Mesendoderm (in vitro differentiated cells): ENCODE results near the gene ATP4B.

ENCODE experiments used
- DNase-seq: peaks from one replicate; pipeline ENCODE4 v3.0.0; 2013
- H2AK5ac ChIP-seq: 2 replicates; pipeline ENCODE4 v1.6.1; 2013; ENCODE audit warnings: low read length, inconsistent platforms
- H2BK120ac ChIP-seq: 2 replicates; pipeline ENCODE4 v1.6.1; 2013; ENCODE audit warnings: low read depth, mild to moderate bottlenecking, low read length, moderate library complexity, mixed read lengths
- H2BK15ac ChIP-seq: replicated peaks from 2 replicates; pipeline ENCODE4 v1.6.1; 2013; ENCODE audit warnings: low read depth, mild to moderate bottlenecking, moderate library complexity
- H2BK5ac ChIP-seq: 2 replicates; pipeline ENCODE4 v1.6.1; 2013; ENCODE audit warnings: low read length, inconsistent platforms
- H3K18ac ChIP-seq: 2 replicates; pipeline ENCODE4 v1.6.1; 2013; ENCODE audit warnings: mild to moderate bottlenecking, low read length, mixed read lengths
- H3K23ac ChIP-seq: one replicate; pipeline ENCODE4 v1.6.1; 2013; ENCODE audit warnings: low read length
- H3K27ac ChIP-seq: 2 replicates; pipeline ENCODE4 v1.5.1; 2013; ENCODE audit warnings: low read depth, mild to moderate bottlenecking, inconsistent platforms, low read length, moderate library complexity
- H3K27me3 ChIP-seq: 2 replicates; pipeline ENCODE4 v1.6.1; 2013; ENCODE audit warnings: low read length, control low read depth, mild to moderate bottlenecking, inconsistent platforms; ENCODE audit not compliant: insufficient read depth, poor library complexity
- H3K36me3 ChIP-seq: 2 replicates; pipeline ENCODE4 v1.6.1; 2013; ENCODE audit warnings: low read length, inconsistent platforms; ENCODE audit not compliant: control insufficient read depth, insufficient read depth
- H3K4ac ChIP-seq: one replicate; pipeline ENCODE4 v1.6.1; 2013; ENCODE audit warnings: low read depth, mild to moderate bottlenecking, low read length, moderate library complexity
- H3K4me1 ChIP-seq: 2 replicates; pipeline ENCODE4 v1.6.1; 2013; ENCODE audit warnings: low read depth, low read length, inconsistent platforms; ENCODE audit not compliant: control insufficient read depth
- H3K4me2 ChIP-seq: 2 replicates; pipeline ENCODE4 v1.6.1; 2013; ENCODE audit warnings: low read length
- H3K4me3 ChIP-seq: 2 replicates; pipeline ENCODE4 v1.5.1; 2013; ENCODE audit warnings: mild to moderate bottlenecking, low read length
- H3K56ac ChIP-seq: one replicate; pipeline ENCODE4 v1.6.1; 2013; ENCODE audit warnings: low read length
- H3K79me1 ChIP-seq: 2 replicates; pipeline ENCODE4 v1.6.1; 2013; ENCODE audit warnings: low read length, inconsistent platforms
- H3K79me2 ChIP-seq: 2 replicates; pipeline ENCODE4 v1.6.1; 2013; ENCODE audit warnings: mild to moderate bottlenecking, low read length; ENCODE audit not compliant: control insufficient read depth, insufficient read depth
- H3K9ac ChIP-seq: 2 replicates; pipeline ENCODE4 v1.6.1; 2013; ENCODE audit warnings: low read length, inconsistent platforms
- H4K5ac ChIP-seq: one replicate; pipeline ENCODE4 v1.6.1; 2013; ENCODE audit warnings: low read length
- H4K8ac ChIP-seq: one replicate; pipeline ENCODE4 v1.6.1; 2013; ENCODE audit warnings: low read depth, mild to moderate bottlenecking, control low read depth, low read length, moderate library complexity
- WGBS: extraction: QIAGEN DNeasy Blood & Tissue Kit; methylation state at CpG from one replicate; pipeline ENCODE4 v1.1.7; 2013; ENCODE audit warnings: low lambda C conversion rate, missing lambda C conversion rate; ENCODE audit not compliant: insufficient coverage; ENCODE audit errors: extremely low coverage; 5-methylcytosine and 5-hydroxymethylcytosine counted together

ATP4B gene

GRCh38 chr13:113603116-113603710, 54.8 kb downstream of the ATP4B start:
- H2BK5ac ChIP-seq: no peak overlapping the region
- H2BK120ac ChIP-seq: no peak overlapping the region
- no peak overlapping the region for H4K5ac ChIP-seq
- no peak overlapping the region for H3K9ac ChIP-seq
- H3K27me3 ChIP-seq: no peaks in the 10 kb centered on the region
- H3K27ac ChIP-seq: no peak overlapping the region
- peaks cover 44% of the 10 kb centered on the region for H3K79me1 ChIP-seq
- no peak overlapping the region for H4K8ac ChIP-seq
- no peak overlapping the region for H3K18ac ChIP-seq
- H3K36me3 ChIP-seq: peaks cover 8% of the 10 kb centered on the region
- no peak for DNase-seq
- WGBS: no CpG with 5 or more reads among the region's 13 CpGs
- H3K4me1 ChIP-seq: no peaks in the 10 kb centered on the region
- H3K4ac ChIP-seq: no peak overlapping the region
- no peak overlapping the region for H3K4me2 ChIP-seq
- H3K23ac ChIP-seq: no peak overlapping the region
- no peak overlapping the region for H3K4me3 ChIP-seq
- peaks cover 94% of the 10 kb centered on the region for H3K79me2 ChIP-seq
- no peak overlapping the region for H2AK5ac ChIP-seq
- no peak overlapping the region for H2BK15ac ChIP-seq
- H3K56ac ChIP-seq: no peak overlapping the region

GRCh38 chr13:113602291-113602988, 55.6 kb downstream of the ATP4B start:
- Histone ChIP-seq H3K56ac (no peak overlapping the region), H4K8ac (no peak overlapping the region), H2BK120ac (no peak overlapping the region), H3K4me1 (no peaks in the 10 kb centered on the region), H2AK5ac (no peak overlapping the region), H3K4me2 (no peak overlapping the region), H2BK15ac (no peak overlapping the region), H3K4ac (no peak overlapping the region), H3K27me3 (no peaks in the 10 kb centered on the region), H3K9ac (no peak overlapping the region), H3K79me2 (peaks cover 94% of the 10 kb centered on the region), H3K23ac (no peak overlapping the region), H3K79me1 (peaks cover 43% of the 10 kb centered on the region), H3K36me3 (peaks cover 9% of the 10 kb centered on the region), H4K5ac (no peak overlapping the region), H3K4me3 (no peak overlapping the region), H3K27ac (no peak overlapping the region), H3K18ac (no peak overlapping the region), H2BK5ac (no peak overlapping the region)
- WGBS: no CpG with 5 or more reads among the region's 15 CpGs
- no peak for DNase-seq

GRCh38 chr13:113601166-113602070, 56.6 kb downstream of the ATP4B start:
- H3K79me2 ChIP-seq: peaks cover 91% of the 10 kb centered on the region
- H3K27ac ChIP-seq: no peak overlapping the region
- no peak overlapping the region for H4K8ac ChIP-seq

GRCh38 chr13:113599391-113599790, 58.6 kb downstream of the ATP4B start:
- no peak overlapping the region for H3K27ac ChIP-seq
- H4K8ac ChIP-seq: no peak overlapping the region
- H2BK5ac ChIP-seq: no peak overlapping the region
- no peak overlapping the region for H3K9ac ChIP-seq
- H2BK120ac ChIP-seq: no peak overlapping the region
- DNase-seq: no peak
- H3K27me3 ChIP-seq: no peaks in the 10 kb centered on the region
- H3K18ac ChIP-seq: no peak overlapping the region
- H3K4me2 ChIP-seq: no peak overlapping the region
- H2BK15ac ChIP-seq: no peak overlapping the region
- H3K4me1 ChIP-seq: no peaks in the 10 kb centered on the region
- peaks cover 88% of the 10 kb centered on the region for H3K79me2 ChIP-seq
- H3K56ac ChIP-seq: no peak overlapping the region
- H2AK5ac ChIP-seq: no peak overlapping the region
- WGBS: no CpG with 5 or more reads among the region's 12 CpGs
- H3K23ac ChIP-seq: no peak overlapping the region
- peaks cover 42% of the 10 kb centered on the region for H3K79me1 ChIP-seq
- H3K4me3 ChIP-seq: no peak overlapping the region
- H3K36me3 ChIP-seq: peaks cover 13% of the 10 kb centered on the region
- H3K4ac ChIP-seq: no peak overlapping the region
- H4K5ac ChIP-seq: no peak overlapping the region

More at GRCh38 chr13:113601166-113602070, 56.6 kb downstream of the ATP4B start:
- no peak overlapping the region for H3K56ac ChIP-seq
- peaks cover 43% of the 10 kb centered on the region for H3K79me1 ChIP-seq
- H2BK15ac ChIP-seq: no peak overlapping the region
- H3K18ac ChIP-seq: no peak overlapping the region
- DNase-seq: no peak
- H4K5ac ChIP-seq: no peak overlapping the region
- peaks cover 9% of the 10 kb centered on the region for H3K36me3 ChIP-seq
- H3K4ac ChIP-seq: no peak overlapping the region
- no peak overlapping the region for H3K4me2 ChIP-seq
- no peak overlapping the region for H3K23ac ChIP-seq
- no peak overlapping the region for H2BK5ac ChIP-seq
- H3K9ac ChIP-seq: no peak overlapping the region
- no peaks in the 10 kb centered on the region for H3K27me3 ChIP-seq
- H2AK5ac ChIP-seq: no peak overlapping the region
- WGBS: no CpG with 5 or more reads among the region's 28 CpGs
- no peak overlapping the region for H2BK120ac ChIP-seq
- no peak overlapping the region for H3K4me3 ChIP-seq
- H3K4me1 ChIP-seq: no peaks in the 10 kb centered on the region
